Measurements from ENCODE around the gene ATP2A1. TPM values are rescaled to one million over a fixed set of nuclear protein-coding genes. Genes with fewer than 3 reads are reported as not detected.

ATP2A1 gene
- total and polyA plus RNA-seq, 2 of the 13 experiments (the other 11 are each of a cell fraction or from before 2014, with no cell fraction given), result 3.2 to 12.5 TPM

- TF ChIP-seq ZNF703 (CRISPR knock-in tag; IDR thresholded peaks at IDR 0.05; ENCODE audit: borderline replicate concordance) (no peak), FLYWCH1 (CRISPR knock-in tag; IDR thresholded peaks at IDR 0.05) (no peak), ZFP91 (CRISPR knock-in tag; IDR thresholded peaks at IDR 0.05; ENCODE audit: borderline replicate concordance) (no peak; the same call in 1 of the 2 replicates), POGK (CRISPR knock-in tag; conservative IDR thresholded peaks at IDR 0.05) (no peak), RXRB (CRISPR knock-in tag; IDR thresholded peaks at IDR 0.05; ENCODE audit: borderline replicate concordance) (0 out of 2 replicates have a peak, but pooled peaks have one; percentile 12), RAD21 (CRISPR knock-in tag; IDR thresholded peaks at IDR 0.05) (no peak; the same call in 1 of the 2 replicates), ELF3 (CRISPR knock-in tag; IDR thresholded peaks at IDR 0.05) (no peak), CENPX (CRISPR knock-in tag; IDR thresholded peaks at IDR 0.05) (no peak), SRSF4 (IDR thresholded peaks at IDR 0.05; ENCODE audit: low read depth, low read length, poor library complexity, severe bottlenecking) (no peak), DPF2 (CRISPR knock-in tag; IDR thresholded peaks at IDR 0.05; ENCODE audit: borderline replicate concordance, low read depth) (no peak), ARHGAP35 (CRISPR knock-in tag; IDR thresholded peaks at IDR 0.05; ENCODE audit: borderline replicate concordance) (no peak), CEBPB (IDR thresholded peaks at IDR 0.05; ENCODE audit: borderline replicate concordance, low read depth, low read length) (no peak), ERF (CRISPR knock-in tag; IDR thresholded peaks at IDR 0.05) (no peak), ZNF281 (CRISPR knock-in tag; IDR thresholded peaks at IDR 0.05; ENCODE audit: borderline replicate concordance) (no peak), ATF6 (CRISPR knock-in tag; conservative IDR thresholded peaks at IDR 0.05) (no peak), RNF219 (CRISPR knock-in tag; IDR thresholded peaks at IDR 0.05) (no peak), SIN3A (IDR thresholded peaks at IDR 0.05; ENCODE audit: borderline replicate concordance, low read depth, low read length) (no peak), SMAD3 (CRISPR knock-in tag; IDR thresholded peaks at IDR 0.05) (no peak), ZNF12 (CRISPR knock-in tag; IDR thresholded peaks at IDR 0.05) (no peak), ZNF446 (CRISPR knock-in tag; IDR thresholded peaks at IDR 0.05) (no peak)
Measured at GRCh38 chr16:28936784-28937155, 58.5 kb downstream of the ATP2A1 start (continued).

All from HepG2 (cell line).